Measurements from ENCODE around the gene EFCC1.

EFCC1 gene

GRCh38 chr3:129001101-129001805 lies at the start of gene EFCC1:
EFCC1 (plus strand) TSS chr3:129001304; CDS start chr3:129001629, 325 bp downstream.
- peak; percentile 20 for DNase-seq

GRCh38 chr3:128956440-128956839 lies 44.7 kb upstream of the EFCC1 start:
- DNase-seq = no peak

GRCh38 chr3:128965280-128965679 lies 35.8 kb upstream of the EFCC1 start:
- DNase-seq = no peak

GRCh38 chr3:128965818-128966217 lies 35.3 kb upstream of the EFCC1 start:
- DNase-seq = no peak

- DNase-seq = no peak
Observed at GRCh38 chr3:128967748-128968355, 33.3 kb upstream of the EFCC1 start.

- DNase-seq = peak; percentile 18
Observed at GRCh38 chr3:128969993-128970739, 30.9 kb upstream of the EFCC1 start.

- DNase-seq = no peak
Observed at GRCh38 chr3:128970740-128971047, 30.4 kb upstream of the EFCC1 start.

- DNase-seq = no peak
Observed at GRCh38 chr3:128971421-128972100, 29.5 kb upstream of the EFCC1 start.

- DNase-seq = no peak
Observed at GRCh38 chr3:128973988-128974564, 27.0 kb upstream of the EFCC1 start.

- DNase-seq = no peak
Observed at GRCh38 chr3:128975276-128975675, 25.8 kb upstream of the EFCC1 start.

GRCh38 chr3:128983293-128984069 lies 17.6 kb upstream of the EFCC1 start:
- no peak for DNase-seq

- no peak for DNase-seq
Observed at GRCh38 chr3:128984596-128984995, 16.5 kb upstream of the EFCC1 start.

GRCh38 chr3:128987302-128988100 lies 13.6 kb upstream of the EFCC1 start:
- DNase-seq = no peak

GRCh38 chr3:128988286-128988685 lies 12.8 kb upstream of the EFCC1 start:
- DNase-seq = no peak

GRCh38 chr3:128991355-128991895 lies 9.7 kb upstream of the EFCC1 start:
- DNase-seq = no peak

GRCh38 chr3:128992926-128993460 lies 8.1 kb upstream of the EFCC1 start:
- DNase-seq = no peak

GRCh38 chr3:128993461-128994172 lies 7.5 kb upstream of the EFCC1 start, which contains the start of gene CFAP92:
CFAP92 (minus strand) TSS chr3:128994076; CDS start chr3:128993304, 772 bp downstream.
- peak; percentile 76 for DNase-seq

- no peak for DNase-seq
Observed at GRCh38 chr3:128994173-128994512, 7.0 kb upstream of the EFCC1 start.

- no peak for DNase-seq
Observed at GRCh38 chr3:128994581-128995546, 6.2 kb upstream of the EFCC1 start.

All from DMS153 (cell line).